MCF 10A (cell line): ENCODE measurements around the gene RMI1. TPM values are rescaled to one million over a fixed set of nuclear protein-coding genes. Genes with fewer than 3 reads are reported as not detected.
A peak's percentile ranks its signal among the peaks of the same experiment; 100 is the strongest.
"Not testable (repeated sequence)": the region's sequence is repeated elsewhere in the genome, so short reads cannot be mapped to it uniquely, and the experiment has no call there.

Experiments used
- BruUV-seq: library from RNA; stranded (reverse); fragments of 400-500 nt; replicated peaks from 2 replicates; lab custom pipeline; 2021; lab: Mats Ljungman, UMichigan
- CTCF ChIA-PET: fragments of 300-600 bp; sonication (Branson Sonifier 250); formaldehyde crosslinking; extraction: SDS; loops from one replicate; lab custom pipeline; 2021; ENCODE audit warnings: antibody characterized with exemption, inconsistent platforms; lab: Yijun Ruan, JAX
- POLR2A ChIA-PET: fragments of 300-600, 350-650 bp; sonication (Branson Sonifier 250); formaldehyde crosslinking; extraction: SDS; loops from one replicate; lab custom pipeline; 2020; ENCODE audit warnings: antibody characterized with exemption, inconsistent platforms; lab: Yijun Ruan, JAX
- DNase-seq: peaks from one replicate; pipeline ENCODE4 v3.0.0-alpha.2; 2018; ENCODE audit not compliant: unreplicated experiment
- H3K27ac Mint-ChIP-seq: one replicate; pipeline ENCODE4 v1.8.0; 2022; ENCODE audit warnings: mild to moderate bottlenecking, low read depth, mixed read lengths; ENCODE audit not compliant: unreplicated experiment
- H3K27me3 Mint-ChIP-seq: one replicate; pipeline ENCODE4 v1.8.0; 2022; ENCODE audit warnings: mixed read lengths; ENCODE audit not compliant: insufficient read depth, unreplicated experiment
- H3K36me3 Mint-ChIP-seq: one replicate; pipeline ENCODE4 v1.8.0; 2022; ENCODE audit warnings: mild to moderate bottlenecking, moderate library complexity, mixed read lengths; ENCODE audit not compliant: insufficient read depth, unreplicated experiment
- H3K4me1 Mint-ChIP-seq: one replicate; pipeline ENCODE4 v1.8.0; 2022; ENCODE audit warnings: mixed read lengths; ENCODE audit not compliant: insufficient read depth, unreplicated experiment
- H3K4me3 Mint-ChIP-seq: one replicate; pipeline ENCODE4 v1.8.0; 2022; ENCODE audit warnings: mild to moderate bottlenecking, moderate library complexity, mixed read lengths; ENCODE audit not compliant: unreplicated experiment
- H3K9me3 Mint-ChIP-seq: one replicate; pipeline ENCODE4 v1.8.0; 2022; ENCODE audit warnings: mixed read lengths; ENCODE audit not compliant: unreplicated experiment
- intact Hi-C: fragments of 100-400 bp; cut with micrococcal nuclease; formaldehyde crosslinking; loops from 2 replicates; pipeline ENCODE4 v1.14.1; 2022
- microRNA-seq: library from miRNA; unstranded; fragments of <30 nt; microRNA quantifications from one replicate; pipeline ENCODE4 v1.2.0, GENCODE V29; 2022
- total RNA-seq: library from RNA; stranded (reverse); gene quantifications from 2 replicates; pipeline ENCODE4 v1.2.3, GENCODE V29; 2022
- TF ChIP-seq, protein P1 (sequence below): fragments of 200-600 bp; IDR thresholded peaks from one replicate; pipeline ENCODE4 v1.8.0; 2022; ENCODE audit warnings: antibody characterized with exemption, mild to moderate bottlenecking; ENCODE audit not compliant: unreplicated experiment

RMI1 gene
- total RNA-seq, 1 experiment from 2014 or later, result 11.0 TPM

DNA sequence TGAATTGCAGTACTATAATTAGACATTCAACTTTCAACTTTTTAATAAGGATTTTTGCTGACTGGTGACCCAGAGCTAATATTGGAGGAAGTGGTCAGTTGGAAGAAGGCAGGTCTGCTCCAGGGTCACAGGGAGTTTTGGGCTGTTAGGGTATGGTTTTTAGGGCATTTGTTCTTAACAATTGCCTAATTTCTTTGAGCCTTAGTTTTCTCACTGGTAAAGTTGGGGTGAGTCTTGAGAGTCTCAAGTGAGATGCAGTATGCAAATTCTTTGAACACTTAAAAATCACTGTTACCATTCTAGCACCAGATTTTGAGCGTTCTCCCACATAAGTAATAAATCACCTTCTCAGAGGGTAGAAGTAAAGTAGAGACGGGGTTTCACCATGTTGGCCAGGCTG, 50.9 kb downstream of the RMI1 start:
- ChIA-PET CTCF (interaction anchor here (1.1 kb wide), 1 partner anchor 142 kb away, joined by 3 read pairs; no protein-coding TSS in a partner anchor), POLR2A (no interaction called here)
- no peaks in the 10 kb centered on the region for H3K27me3 Mint-ChIP-seq
- no TSS peak for BruUV-seq
- TF ChIP-seq, protein P1, sequence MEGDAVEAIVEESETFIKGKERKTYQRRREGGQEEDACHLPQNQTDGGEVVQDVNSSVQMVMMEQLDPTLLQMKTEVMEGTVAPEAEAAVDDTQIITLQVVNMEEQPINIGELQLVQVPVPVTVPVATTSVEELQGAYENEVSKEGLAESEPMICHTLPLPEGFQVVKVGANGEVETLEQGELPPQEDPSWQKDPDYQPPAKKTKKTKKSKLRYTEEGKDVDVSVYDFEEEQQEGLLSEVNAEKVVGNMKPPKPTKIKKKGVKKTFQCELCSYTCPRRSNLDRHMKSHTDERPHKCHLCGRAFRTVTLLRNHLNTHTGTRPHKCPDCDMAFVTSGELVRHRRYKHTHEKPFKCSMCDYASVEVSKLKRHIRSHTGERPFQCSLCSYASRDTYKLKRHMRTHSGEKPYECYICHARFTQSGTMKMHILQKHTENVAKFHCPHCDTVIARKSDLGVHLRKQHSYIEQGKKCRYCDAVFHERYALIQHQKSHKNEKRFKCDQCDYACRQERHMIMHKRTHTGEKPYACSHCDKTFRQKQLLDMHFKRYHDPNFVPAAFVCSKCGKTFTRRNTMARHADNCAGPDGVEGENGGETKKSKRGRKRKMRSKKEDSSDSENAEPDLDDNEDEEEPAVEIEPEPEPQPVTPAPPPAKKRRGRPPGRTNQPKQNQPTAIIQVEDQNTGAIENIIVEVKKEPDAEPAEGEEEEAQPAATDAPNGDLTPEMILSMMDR, result no peak
- DNase-seq, result no peak
- H3K4me1 Mint-ChIP-seq, result no peaks in the 10 kb centered on the region
- H3K9me3 Mint-ChIP-seq, result peaks cover 6% of the 10 kb centered on the region
- H3K36me3 Mint-ChIP-seq, result no peaks in the 10 kb centered on the region
- no peak overlapping the region for H3K27ac Mint-ChIP-seq
- H3K4me3 Mint-ChIP-seq, result no peak overlapping the region
- intact Hi-C loops, result no loop called here

DNA sequence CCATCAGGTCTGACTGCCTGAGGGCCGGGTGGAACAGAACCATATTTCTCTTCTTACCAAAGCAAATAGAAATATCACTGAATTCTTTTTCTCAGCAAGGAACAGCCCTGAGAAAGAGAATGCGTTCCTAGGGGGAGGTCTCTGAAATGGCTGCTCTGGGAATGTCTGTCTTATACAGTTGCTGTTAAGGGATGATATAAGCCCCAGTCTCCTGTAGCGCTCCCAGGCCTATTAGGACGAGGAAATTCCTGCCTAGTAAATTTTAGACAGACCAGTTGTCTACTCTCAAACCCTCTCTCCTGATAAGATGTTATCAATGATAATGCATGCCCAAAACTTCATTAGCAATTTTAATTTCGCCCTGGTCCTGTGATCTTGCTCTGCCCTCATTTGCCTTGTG, 61.3 kb downstream of the RMI1 start:
- peaks cover 14% of the 10 kb centered on the region for H3K27me3 Mint-ChIP-seq
- H3K4me1 Mint-ChIP-seq, intact Hi-C loops, BruUV-seq, POLR2A ChIA-PET, H3K27ac Mint-ChIP-seq, CTCF ChIA-PET, H3K4me3 Mint-ChIP-seq, DNase-seq, H3K36me3 Mint-ChIP-seq: not testable (repeated sequence)
- H3K9me3 Mint-ChIP-seq, result peaks cover 13% of the 10 kb centered on the region

DNA sequence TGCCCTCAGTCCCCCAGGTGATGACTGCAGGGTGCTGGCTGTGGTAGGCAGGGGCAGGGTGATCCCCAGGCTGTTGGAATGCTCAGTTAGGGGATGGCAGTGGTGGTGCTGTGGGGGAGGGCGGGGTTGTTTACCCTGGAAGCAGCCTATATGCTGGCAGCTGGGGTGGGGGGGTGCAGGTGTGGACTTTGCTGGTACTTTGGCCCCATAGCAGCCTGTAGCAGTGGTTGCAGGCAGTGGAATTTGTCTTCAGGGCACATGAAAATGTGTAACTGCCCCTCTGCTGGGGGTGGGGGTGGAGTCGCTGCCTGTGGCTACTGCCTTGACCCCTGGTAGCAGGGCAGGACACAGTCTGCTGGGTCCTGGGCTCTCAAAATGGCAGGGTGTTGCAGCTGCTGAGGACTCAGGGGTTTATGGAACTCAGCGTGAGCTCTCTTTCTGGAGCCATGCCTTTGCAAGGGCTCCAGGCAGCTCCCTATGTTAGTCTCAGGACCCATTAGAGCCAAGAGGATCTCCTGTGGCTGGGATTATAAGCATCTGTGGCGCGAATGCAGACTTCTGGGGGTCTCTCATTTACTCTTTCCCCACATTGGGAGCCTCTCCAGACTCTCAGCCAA, 65.0 kb downstream of the RMI1 start:
- peaks cover 13% of the 10 kb centered on the region for H3K9me3 Mint-ChIP-seq
- no peak for DNase-seq
- no peak overlapping the region for H3K4me3 Mint-ChIP-seq
- no peak overlapping the region for H3K27ac Mint-ChIP-seq
- ChIA-PET POLR2A (interaction anchor here (0.7 kb wide), 1 partner anchor 722 kb away, joined by 3 read pairs; no protein-coding TSS in a partner anchor), CTCF (no interaction called here)
- H3K4me1 Mint-ChIP-seq, result no peaks in the 10 kb centered on the region
- no peaks in the 10 kb centered on the region for H3K36me3 Mint-ChIP-seq
- intact Hi-C loops, result no loop called here
- TF ChIP-seq, protein P1, result no peak
- H3K27me3 Mint-ChIP-seq, result no peaks in the 10 kb centered on the region
- BruUV-seq, result no TSS peak

Small RNAs within 50 kb of the gene (microRNA-seq; reads per million reads assigned to microRNA genes)
- 123 reads per million, percentile 74 among the genes with 10 or more reads in this experiment for gene MIR7-1

Other genes starting within 250 kb of the RMI1 start
- gene GKAP1, start 163.0 kb upstream of the RMI1 start, total RNA-seq, result 4.5 and 5.8 TPM in 2 replicates
- 9.4 and 10.0 TPM in 2 replicates for gene KIF27, start 59.4 kb upstream of the RMI1 start, total RNA-seq
- gene HNRNPK, start 590 bp upstream of the RMI1 start, total RNA-seq, result 825 and 951 TPM in 2 replicates